Skeletal muscle tissue (tissue), 4 donors: ENCODE data around the gene MSMB. TPM values are rescaled to one million over a fixed set of nuclear protein-coding genes. Genes with fewer than 3 reads are reported as not detected.
"Not testable (repeated sequence)": the region's sequence is repeated elsewhere in the genome, so short reads cannot be mapped to it uniquely, and the experiment has no call there.

ENCODE experiments used
- H3K27ac ChIP-seq: one replicate; pipeline ENCODE4 v1.7.0; 2013; ENCODE audit warnings: mild to moderate bottlenecking, low read depth, low read length, inconsistent platforms
- H3K27me3 ChIP-seq, 3 donors: one replicate each; pipeline ENCODE4 v1.7.0; 2013; ENCODE audit warnings: low read length in 3 of 3; ENCODE audit not compliant: control insufficient read depth in 3 of 3, insufficient read depth in 3 of 3
- H3K36me3 ChIP-seq, 3 donors: one replicate each; pipeline ENCODE4 v1.7.0; 2013; ENCODE audit warnings: low read length in 3 of 3; ENCODE audit not compliant: control insufficient read depth in 3 of 3, insufficient read depth in 3 of 3
- H3K4me1 ChIP-seq, 3 donors: one replicate each; pipeline ENCODE4 v1.7.0; 2013; ENCODE audit warnings: low read length in 3 of 3, mild to moderate bottlenecking in 3 of 3; ENCODE audit not compliant: control insufficient read depth in 3 of 3, insufficient read depth in 3 of 3
- H3K4me3 ChIP-seq, 3 donors: one replicate each; pipeline ENCODE4 v1.7.0; 2013; ENCODE audit warnings: low read length in 3 of 3
- H3K9ac ChIP-seq, 3 donors: one replicate each; pipeline ENCODE4 v1.7.0; 2013; ENCODE audit warnings: low read length in 3 of 3, mild to moderate bottlenecking in 3 of 3, moderate library complexity in 2 of 3, low read depth in 1 of 3
- H3K9me3 ChIP-seq, 3 donors: one replicate each; pipeline ENCODE4 v1.7.0; 2013; ENCODE audit warnings: low read length in 3 of 3; ENCODE audit not compliant: control insufficient read depth in 3 of 3
- total RNA-seq: library from RNA; depleted of rRNA; stranded (reverse); fragments of >200 nt; gene quantifications from one replicate; pipeline ENCODE4 v1.2.3, GENCODE V29; 2014
- donor health status: Osteomylitis.

Gene MSMB
- total RNA-seq, 1 donor from 2014 or later = not detected

DNA sequence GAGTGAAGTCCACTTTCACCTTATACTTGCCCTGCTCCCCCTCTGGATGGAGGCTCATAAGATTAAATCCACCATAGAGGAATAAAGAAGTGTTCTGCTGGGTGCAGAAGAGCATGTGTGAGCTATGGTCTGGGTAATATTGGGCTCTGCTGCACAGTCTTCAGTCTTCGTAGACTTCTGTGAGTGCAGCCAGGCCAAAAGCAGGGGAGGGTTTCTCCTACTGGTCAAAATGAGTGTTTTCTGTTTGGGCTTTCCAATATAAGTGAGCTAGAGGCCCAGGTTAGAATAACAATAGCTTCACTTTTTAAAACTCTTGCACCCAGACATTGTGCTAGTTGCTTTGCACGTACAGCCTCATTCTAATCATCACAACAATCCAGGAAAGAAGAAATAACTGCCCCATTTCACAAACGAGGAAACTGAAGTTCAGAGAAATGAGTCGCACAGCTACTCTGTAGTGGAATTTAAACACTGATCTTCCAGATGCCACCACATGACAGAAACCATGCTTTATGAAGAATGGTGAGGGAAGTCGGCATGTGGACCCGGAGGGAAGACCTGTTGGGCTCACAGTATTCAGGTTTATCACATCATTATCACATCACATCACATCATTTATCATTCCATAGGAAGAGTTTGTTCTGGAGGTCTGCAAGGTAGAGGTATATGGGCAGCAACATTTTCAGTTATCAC, 23.8 kb upstream of the MSMB start:
- Histone ChIP-seq H3K9ac (no peak overlapping the region), H3K4me1 (no peaks in the 10 kb centered on the region), H3K36me3 (no peaks in the 10 kb centered on the region), H3K27me3 (no peaks in the 10 kb centered on the region), H3K27ac (no peak overlapping the region), H3K4me3 (no peak overlapping the region), H3K9me3 (no peaks in the 10 kb centered on the region)

DNA sequence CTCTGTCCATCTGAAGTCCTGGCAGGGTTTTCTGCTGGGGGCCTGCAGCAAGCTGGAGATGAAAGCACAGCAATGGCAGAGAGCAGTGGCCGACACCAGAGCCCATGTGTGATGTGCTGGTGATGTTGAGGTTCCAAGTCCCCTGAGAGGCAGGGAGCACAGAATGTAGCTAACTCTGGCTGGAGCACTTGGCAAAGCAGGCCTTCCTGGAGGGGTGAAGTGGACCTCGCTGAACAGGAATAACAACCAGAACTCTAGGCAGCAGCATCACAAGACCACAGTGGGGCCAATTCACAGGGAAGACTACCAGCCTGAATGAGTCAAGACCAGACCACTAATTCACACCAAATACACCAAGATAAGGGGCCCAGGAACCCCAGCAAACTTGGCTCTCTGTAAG, 22.8 kb upstream of the MSMB start:
- Histone ChIP-seq H3K27ac (no peak overlapping the region), H3K27me3 (no peaks in the 10 kb centered on the region), H3K4me1 (no peaks in the 10 kb centered on the region), H3K36me3 (no peaks in the 10 kb centered on the region), H3K4me3 (no peak overlapping the region), H3K9ac (no peak overlapping the region), H3K9me3 (no peaks in the 10 kb centered on the region)

DNA sequence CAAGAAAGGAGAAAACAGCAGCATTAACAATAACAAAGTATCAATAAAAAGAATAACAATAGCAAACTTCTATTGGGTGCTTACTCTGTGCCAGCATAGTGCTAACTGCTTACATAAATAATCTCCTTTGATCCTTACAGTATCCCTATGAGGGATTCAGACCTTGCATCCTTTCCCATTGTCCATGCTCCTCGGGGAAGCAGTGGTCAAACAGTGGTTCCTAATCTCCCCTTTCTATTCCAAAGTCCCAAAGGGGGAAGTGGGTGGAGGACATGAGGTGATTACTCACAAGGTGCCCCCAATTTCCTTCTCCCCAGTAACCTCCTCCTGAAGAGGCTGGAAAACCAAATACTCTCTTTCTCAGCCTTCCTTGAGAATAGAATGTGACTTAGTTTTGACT, 22.0 kb upstream of the MSMB start:
- Histone ChIP-seq H3K4me3 (no peak overlapping the region), H3K27ac (no peak overlapping the region), H3K9ac (no peak overlapping the region), H3K27me3 (no peaks in the 10 kb centered on the region), H3K36me3 (no peaks in the 10 kb centered on the region), H3K4me1 (no peaks in the 10 kb centered on the region), H3K9me3 (no peaks in the 10 kb centered on the region)

DNA sequence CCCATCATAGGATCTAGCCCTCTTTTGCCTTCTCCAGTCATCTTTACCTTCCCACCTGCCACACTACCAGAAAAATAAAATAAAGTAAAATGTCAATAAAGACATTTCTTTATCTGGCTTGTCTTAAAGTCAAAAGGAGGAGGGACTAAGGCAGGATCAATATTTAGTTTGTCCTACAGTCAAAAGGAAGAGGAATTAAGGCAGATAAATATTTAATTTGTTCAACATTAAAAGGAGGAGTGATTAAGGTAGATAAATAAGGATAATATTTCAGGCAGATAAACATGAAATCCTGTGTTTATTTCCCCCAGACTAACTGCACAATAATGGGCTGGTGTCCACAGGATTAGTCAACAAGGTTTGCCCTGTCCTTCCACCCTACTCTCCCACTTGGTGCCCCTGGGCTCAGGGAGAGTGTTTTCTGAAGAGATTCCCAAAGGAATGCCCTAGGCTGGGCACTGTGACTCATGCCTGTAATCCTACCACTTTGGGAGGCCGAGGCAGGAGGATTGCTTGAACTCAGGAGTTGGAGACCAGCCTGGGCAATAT, 18.3 kb upstream of the MSMB start:
- no peak overlapping the region for H3K4me3 ChIP-seq
- no peaks in the 10 kb centered on the region for H3K9me3 ChIP-seq
- H3K27ac ChIP-seq = no peak overlapping the region
- H3K4me1 ChIP-seq = no peaks in the 10 kb centered on the region
- no peak overlapping the region for H3K9ac ChIP-seq
- H3K27me3 ChIP-seq = peaks cover 0 to 2% (median 0%) of the 10 kb centered on the region in 3 donors
- no peaks in the 10 kb centered on the region for H3K36me3 ChIP-seq

DNA sequence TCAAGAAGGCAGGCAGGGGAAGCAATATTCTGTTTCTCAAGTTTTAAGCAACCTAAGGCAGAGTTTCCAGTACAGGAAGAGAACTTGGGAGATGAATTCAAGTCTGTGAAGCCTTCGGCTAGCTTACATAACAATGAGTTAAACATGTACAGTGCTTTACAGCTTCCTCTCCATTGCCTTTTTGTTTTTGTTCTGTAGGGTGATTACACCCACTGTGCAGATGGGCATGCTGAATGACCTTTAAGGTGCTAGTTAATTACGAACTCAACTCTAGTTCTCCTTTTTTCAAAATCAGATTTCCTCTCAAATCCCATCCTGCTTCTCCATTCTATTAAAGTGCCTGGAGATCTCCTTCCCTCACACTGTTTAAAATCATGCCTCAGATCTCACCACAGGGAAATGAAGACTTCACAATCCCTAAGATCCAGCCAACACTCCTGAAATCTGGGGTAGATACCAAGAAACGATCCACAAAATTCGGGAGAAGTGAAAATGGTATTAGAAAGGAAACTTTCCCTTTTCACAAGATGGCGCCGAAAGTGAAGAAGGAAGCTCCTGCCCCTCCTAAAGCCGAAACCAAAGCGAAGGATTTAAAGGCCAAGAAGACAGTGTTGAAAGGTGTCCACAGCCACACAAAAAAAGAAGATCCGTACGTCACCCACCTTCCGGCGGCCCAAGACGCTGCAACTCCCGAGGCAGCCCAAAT, 16.8 kb upstream of the MSMB start:
- Histone ChIP-seq H3K4me3 (no peak overlapping the region), H3K36me3 (no peaks in the 10 kb centered on the region), H3K9me3 (no peaks in the 10 kb centered on the region), H3K27me3 (peaks cover 0 to 2% (median 0%) of the 10 kb centered on the region in 3 donors), H3K27ac (no peak overlapping the region), H3K4me1 (no peaks in the 10 kb centered on the region), H3K9ac (no peak overlapping the region)

DNA sequence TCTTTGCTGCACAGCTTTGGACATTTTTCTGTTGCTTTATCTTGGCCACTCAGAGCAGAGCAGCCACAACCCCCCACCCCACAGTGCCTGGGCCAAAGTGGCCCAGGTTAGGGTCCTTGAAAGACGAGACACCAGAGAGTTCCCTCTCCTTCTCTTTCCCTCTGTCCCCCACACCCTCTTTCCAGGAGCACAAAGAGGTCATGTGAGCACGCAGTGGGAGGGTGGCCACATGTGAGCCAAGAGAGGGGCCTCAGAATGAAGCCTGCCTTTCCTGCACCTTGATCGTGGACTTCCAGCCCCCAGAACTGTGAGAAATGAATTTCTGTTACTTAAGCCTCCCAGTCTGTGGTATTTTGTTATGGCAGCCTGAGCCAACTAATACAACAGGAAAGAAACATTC, 14.6 kb upstream of the MSMB start:
- Histone ChIP-seq H3K27me3 (peaks cover 0 to 2% (median 0%) of the 10 kb centered on the region in 3 donors), H3K27ac (no peak overlapping the region), H3K9ac (no peak overlapping the region), H3K4me1 (no peaks in the 10 kb centered on the region), H3K9me3 (no peaks in the 10 kb centered on the region), H3K36me3 (no peaks in the 10 kb centered on the region), H3K4me3 (no peak overlapping the region)

DNA sequence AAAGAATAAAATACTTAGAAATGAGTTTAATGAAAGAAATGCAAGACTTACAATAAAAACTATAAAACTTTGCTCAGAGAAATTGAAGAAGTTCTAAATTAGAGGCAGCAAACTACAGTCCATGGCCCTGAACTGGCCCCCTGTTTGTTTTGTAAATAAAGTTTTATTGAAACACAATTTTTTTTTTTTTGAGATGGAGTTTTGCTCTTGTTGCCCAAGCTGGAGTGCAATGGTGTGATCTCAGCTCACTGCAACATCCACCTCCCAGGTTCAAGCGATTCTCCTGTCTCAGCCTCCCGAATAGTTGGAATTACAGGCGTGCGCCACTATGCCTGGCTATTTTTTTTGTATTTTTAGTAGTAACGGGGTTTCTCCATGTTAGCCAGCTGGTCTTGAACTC, 11.9 kb upstream of the MSMB start:
- not testable (repeated sequence) for H3K4me3 ChIP-seq, H3K9me3 ChIP-seq, H3K36me3 ChIP-seq, H3K27ac ChIP-seq, H3K27me3 ChIP-seq, H3K9ac ChIP-seq, H3K4me1 ChIP-seq

DNA sequence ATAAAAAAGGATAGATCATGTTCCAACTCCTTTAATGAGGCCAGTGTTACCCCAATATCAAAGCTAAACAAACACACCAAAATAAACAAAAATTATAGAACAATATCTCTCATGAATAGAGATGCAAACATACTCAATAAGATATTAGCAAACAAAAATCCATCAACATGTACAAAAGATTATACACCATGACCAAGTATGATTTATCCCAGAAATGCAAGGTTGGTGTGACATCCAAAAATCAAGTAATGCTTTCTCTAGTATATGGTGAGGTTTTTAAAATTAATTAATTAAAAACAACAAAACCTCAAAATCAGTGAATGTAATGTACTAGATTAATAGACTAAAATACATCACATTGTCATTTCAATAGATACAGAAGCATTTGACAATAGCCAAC, 11.0 kb upstream of the MSMB start:
- no peak overlapping the region for H3K27ac ChIP-seq
- H3K9ac ChIP-seq = no peak overlapping the region
- H3K4me1 ChIP-seq = no peaks in the 10 kb centered on the region
- no peak overlapping the region for H3K4me3 ChIP-seq
- H3K9me3 ChIP-seq = no peaks in the 10 kb centered on the region
- peaks cover 0 to 9% (median 5%) of the 10 kb centered on the region in 3 donors for H3K27me3 ChIP-seq
- H3K36me3 ChIP-seq = no peaks in the 10 kb centered on the region

DNA sequence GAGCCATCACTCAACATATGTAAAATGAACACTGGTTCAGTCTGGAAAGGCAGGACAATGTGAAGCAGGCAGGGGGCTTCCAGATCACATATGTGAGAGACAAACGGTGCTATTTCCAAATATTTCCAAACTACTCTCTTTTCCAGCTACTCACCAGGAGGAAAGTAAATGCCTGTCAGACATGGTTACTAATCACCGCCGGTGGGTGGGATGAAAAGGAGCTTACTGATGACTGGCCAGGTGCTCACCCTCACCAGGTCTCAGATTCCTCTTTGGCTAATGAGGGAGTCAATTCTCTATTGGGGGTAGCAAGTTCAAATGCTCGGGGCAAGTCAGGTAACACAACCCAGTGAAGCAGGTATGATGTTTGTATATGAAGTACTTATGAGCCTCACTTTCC, 9.7 kb upstream of the MSMB start:
- H3K4me1 ChIP-seq = no peaks in the 10 kb centered on the region
- no peaks in the 10 kb centered on the region for H3K36me3 ChIP-seq
- no peak overlapping the region for H3K4me3 ChIP-seq
- peaks cover 0 to 14% (median 9%) of the 10 kb centered on the region in 3 donors for H3K27me3 ChIP-seq
- H3K9ac ChIP-seq = no peak overlapping the region
- H3K9me3 ChIP-seq = no peaks in the 10 kb centered on the region
- H3K27ac ChIP-seq = no peak overlapping the region
